Subcutaneous adipose tissue (tissue), 4 donors: ENCODE data around the gene PAM16. TPM values are rescaled to one million over a fixed set of nuclear protein-coding genes. Genes with fewer than 3 reads are reported as not detected.

ENCODE experiments used
- CTCF ChIP-seq: fragments of 450-650 bp; IDR thresholded peaks from one replicate; pipeline ENCODE4 v1.5.1; 2016; ENCODE audit warnings: low read depth, mild to moderate bottlenecking, control low read depth, antibody characterized with exemption, moderate library complexity
- total RNA-seq, 4 donors: library from RNA; depleted of rRNA; stranded (reverse); fragments of >200 nt; gene quantifications; one replicate each; pipeline ENCODE4 v1.1.0, GENCODE V29; 2016

Gene PAM16
- total RNA-seq, 4 donors from 2014 or later: 15.3 to 52.0 (median 34.5) TPM

- TF ChIP-seq CTCF: no peak
Measured at GRCh38 chr16:4371357-4372000, 20.4 kb upstream of the PAM16 start, which contains the start of gene VASN. Gene VASN (plus strand): TSS chr16:4371848. CDS start chr16:4380878, 9,030 bp downstream.

- TF ChIP-seq CTCF: no peak
Measured at GRCh38 chr16:4370570-4371356, 19.6 kb upstream of the PAM16 start.

GRCh38 chr16:4370151-4370550, 19.0 kb upstream of the PAM16 start:
- no peak for TF ChIP-seq CTCF

GRCh38 chr16:4369007-4369733, 18.0 kb upstream of the PAM16 start:
- TF ChIP-seq CTCF: no peak

- no peak for TF ChIP-seq CTCF
Measured at GRCh38 chr16:4367393-4367856, 16.3 kb upstream of the PAM16 start.

GRCh38 chr16:4366016-4366415, 14.9 kb upstream of the PAM16 start:
- TF ChIP-seq CTCF: no peak

- TF ChIP-seq CTCF: no peak
Measured at GRCh38 chr16:4365615-4366014, 14.5 kb upstream of the PAM16 start.
